ENCODE measurements around the gene CRTC3. TPM values are rescaled to one million over a fixed set of nuclear protein-coding genes. Genes with fewer than 3 reads are reported as not detected.

Gene CRTC3
- total RNA-seq, 4 donors from 2014 or later, result 26.9 to 54.5 (median 42.1) TPM

GRCh38 chr15:90629217-90629616, 99.5 kb downstream of the CRTC3 start:
- no peak for TF ChIP-seq CTCF (IDR thresholded peaks at IDR 0.05; ENCODE audit: low read depth)

- TF ChIP-seq CTCF (IDR thresholded peaks at IDR 0.05; ENCODE audit: low read depth), result no peak
These were observed 103.6 kb downstream of the CRTC3 start for GRCh38 chr15:90633360-90633759.

GRCh38 chr15:90637693-90638092, 108.0 kb downstream of the CRTC3 start:
- no peak for TF ChIP-seq CTCF (IDR thresholded peaks at IDR 0.05; ENCODE audit: low read depth)

GRCh38 chr15:90638201-90638691, 108.5 kb downstream of the CRTC3 start:
- TF ChIP-seq CTCF (IDR thresholded peaks at IDR 0.05; ENCODE audit: low read depth), result no peak

- TF ChIP-seq CTCF (IDR thresholded peaks at IDR 0.05; ENCODE audit: low read depth), result no peak
These were observed 109.2 kb downstream of the CRTC3 start for GRCh38 chr15:90638963-90639362.

GRCh38 chr15:90640862-90641261, 111.1 kb downstream of the CRTC3 start:
- TF ChIP-seq CTCF (IDR thresholded peaks at IDR 0.05; ENCODE audit: low read depth), result no peak

- TF ChIP-seq CTCF (IDR thresholded peaks at IDR 0.05; ENCODE audit: low read depth), result no peak
These were observed 112.1 kb downstream of the CRTC3 start for GRCh38 chr15:90641581-90642463.

All from subcutaneous adipose tissue (tissue), 4 donors.